Measurements from ENCODE around the gene TNFSF4.
"Not testable (repeated sequence)": the region's sequence is repeated elsewhere in the genome, so short reads cannot be mapped to it uniquely, and the experiment has no call there.

The TNFSF4 gene

DNA sequence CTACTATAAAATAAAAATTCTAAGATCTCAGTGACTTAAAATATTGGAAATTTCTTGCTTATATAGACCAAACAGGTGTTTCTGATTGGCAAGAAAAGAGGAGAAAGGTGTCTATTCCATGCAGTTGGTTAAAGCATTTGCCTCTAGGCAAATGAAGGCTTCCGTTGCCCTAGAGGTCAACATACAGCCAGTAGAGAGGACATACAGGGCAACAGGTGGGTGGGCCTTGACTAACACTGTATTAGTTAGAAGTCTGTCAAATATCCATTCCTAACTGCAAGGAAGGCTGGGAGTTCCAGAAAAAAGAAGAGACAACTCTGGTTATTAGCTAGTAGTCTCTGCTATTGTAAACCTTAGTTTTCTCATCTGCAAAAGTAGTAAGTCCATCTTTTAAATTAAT is 43.0 kb downstream of the TNFSF4 start:
- no peak for DNase-seq (ENCODE audit: low read depth)

DNA sequence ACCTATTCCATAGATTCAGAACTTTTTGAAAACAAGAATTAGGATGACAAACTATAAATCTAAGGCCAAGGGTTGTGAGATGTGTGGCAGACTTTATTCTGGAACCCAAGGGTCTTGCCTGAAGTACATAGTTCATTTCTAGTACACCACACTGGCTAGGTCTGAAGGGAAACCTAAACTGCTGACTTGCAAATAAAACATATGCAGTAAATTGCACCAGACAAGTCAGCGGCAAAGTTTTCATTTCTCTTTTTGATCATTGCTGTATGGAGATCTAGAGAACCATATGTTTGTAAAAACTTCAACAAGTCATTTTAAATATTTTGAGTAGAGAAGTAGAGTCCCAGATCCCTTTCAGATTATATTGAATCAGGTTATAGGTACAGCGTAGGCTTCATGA is 43.9 kb downstream of the TNFSF4 start:
- DNase-seq (ENCODE audit: low read depth), result no peak

DNA sequence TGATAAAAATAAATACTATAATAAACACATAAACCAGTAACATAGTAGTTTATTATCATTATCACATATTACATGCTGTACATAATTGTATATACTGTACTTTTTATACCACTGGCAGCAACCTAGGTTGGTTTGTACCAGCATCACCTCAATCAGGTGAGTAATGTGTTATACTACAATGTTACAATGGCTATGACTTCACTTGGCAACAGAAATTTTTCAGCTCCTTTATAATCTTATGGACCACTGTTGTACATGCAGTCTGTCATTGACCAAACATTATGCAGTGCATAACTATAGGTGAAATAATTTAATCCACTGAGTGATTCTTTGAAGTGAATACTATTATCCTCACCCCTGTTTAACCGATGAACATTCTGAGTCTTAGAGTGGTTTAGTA is 44.5 kb downstream of the TNFSF4 start:
- DNase-seq (ENCODE audit: low read depth), result no peak

DNA sequence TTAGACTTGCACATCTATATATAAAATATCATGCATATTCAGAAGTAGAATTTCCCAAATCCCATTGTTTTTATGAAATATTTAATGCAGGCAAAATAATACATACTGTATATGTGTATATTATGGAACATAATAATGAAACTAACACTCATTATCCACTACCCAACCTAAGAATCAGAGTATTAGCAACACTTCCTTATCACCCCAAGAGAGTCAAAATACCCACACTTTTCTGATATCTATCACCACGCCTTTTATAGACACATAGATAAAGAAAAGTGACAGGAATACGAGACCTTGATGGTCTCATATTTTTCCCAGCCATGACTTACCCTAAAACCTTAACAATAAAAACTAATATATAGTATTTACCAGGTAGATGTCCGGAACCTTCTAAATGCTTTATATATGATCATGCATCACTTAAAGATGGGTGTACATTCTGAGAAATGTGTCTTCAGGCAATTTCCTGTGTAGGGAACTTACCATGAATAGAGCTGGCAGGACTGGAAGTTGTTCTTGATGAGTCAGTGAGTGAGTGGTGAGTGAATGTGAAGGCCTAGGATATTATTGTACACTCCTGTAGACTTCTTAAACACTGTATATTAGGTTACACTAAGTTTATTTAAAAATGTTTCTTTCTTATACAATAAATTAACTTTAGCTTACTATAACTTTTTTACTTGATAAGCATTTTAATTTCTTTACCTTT is 45.5 kb downstream of the TNFSF4 start:
- no peak for DNase-seq (ENCODE audit: low read depth)

DNA sequence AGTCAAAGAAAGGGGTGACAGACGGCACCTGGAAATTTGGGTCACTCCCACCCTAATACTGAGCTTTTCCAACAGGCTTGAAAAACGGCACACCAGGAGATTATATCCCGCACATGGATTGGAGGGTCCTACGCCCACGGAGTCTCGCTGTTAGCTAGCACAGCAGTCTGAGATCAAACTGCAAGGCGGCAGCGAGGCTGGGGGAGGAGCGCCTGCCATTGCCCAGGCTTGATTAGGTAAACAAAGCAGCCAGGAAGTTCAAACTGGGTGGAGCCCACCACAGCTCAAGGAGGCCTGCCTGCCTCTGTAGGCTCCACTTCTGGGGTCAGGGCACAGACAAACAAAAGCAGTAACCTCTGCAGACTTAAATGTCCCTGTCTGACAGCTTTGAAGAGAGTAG is 53.2 kb downstream of the TNFSF4 start:
- not testable (repeated sequence) for DNase-seq (ENCODE audit: low read depth)

DNA sequence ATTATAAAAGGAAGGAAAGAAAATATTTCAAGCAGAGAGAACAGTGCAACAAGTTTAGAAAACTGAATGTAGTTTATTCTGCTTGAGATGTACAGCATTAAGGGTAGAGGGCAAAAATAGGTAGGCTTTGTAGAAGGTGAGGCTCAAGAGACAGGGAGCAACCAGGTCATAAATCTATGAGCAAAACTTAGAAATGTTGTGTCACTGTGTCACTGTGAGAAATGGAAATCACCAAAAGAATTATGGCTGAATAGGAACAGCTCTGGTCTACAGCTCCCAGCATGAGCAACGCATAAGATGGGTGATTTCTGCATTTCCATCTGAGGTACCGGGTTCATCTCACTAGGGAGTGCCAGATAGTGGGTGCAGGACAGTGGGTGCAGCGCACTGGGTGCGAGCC is 53.6 kb downstream of the TNFSF4 start:
- DNase-seq (ENCODE audit: low read depth), result no peak

DNA sequence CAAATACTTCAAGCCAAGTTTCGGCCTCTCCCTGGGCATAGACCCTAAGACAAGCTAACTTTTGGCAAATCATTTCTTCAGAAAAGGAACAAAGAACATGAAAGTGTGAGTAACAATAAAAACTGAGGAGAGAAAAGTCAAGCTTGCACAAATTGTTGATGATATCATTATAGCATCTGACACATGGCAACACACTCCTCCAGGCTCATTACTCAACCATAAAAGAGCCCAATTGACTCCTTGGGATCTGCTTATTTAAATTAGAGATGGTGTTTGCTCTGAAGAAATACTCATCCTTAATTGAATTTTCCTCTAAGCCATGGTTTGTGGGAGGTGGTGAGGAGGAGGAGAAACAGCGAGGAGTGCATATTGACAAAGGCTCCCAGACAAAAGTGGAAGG is 54.5 kb downstream of the TNFSF4 start:
- no peak for DNase-seq (ENCODE audit: low read depth)

DNA sequence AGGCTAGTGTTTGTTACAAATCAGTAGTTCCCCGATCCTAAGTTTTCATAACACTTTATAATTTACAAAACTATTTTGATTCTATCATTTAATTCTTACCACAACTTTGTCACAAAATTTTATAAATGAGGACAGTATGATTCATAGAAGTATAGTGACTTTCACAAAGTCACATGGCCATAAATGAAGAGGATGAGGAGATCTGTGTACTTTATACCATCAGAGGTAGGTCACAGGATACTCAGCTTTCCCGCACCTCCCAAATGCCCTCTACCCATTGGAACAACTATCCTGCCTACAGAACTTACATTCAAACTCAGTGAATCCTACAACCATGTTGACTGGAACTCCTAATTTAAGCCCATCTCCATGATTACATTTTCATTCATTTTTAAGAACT is 56.3 kb downstream of the TNFSF4 start:
- no peak for DNase-seq (ENCODE audit: low read depth)

DNA sequence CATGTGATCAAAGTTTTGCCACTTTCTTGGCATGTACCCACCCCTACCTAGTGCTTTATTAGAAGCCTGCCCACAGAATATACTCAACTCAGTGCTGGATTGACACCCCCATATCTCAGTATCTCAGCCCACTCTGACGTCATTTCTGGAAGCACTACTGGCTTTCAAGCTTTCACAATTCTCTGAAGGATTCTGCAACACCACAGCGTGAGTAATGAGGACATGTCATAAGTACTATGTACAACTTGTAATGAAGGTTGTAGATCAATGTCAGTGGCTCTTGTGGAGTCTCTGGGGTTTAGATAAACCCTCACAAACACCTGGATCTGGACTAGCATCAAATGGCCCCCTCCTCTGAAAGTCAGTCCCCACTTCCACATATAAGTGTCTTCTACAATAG is 57.2 kb downstream of the TNFSF4 start:
- no peak for DNase-seq (ENCODE audit: low read depth)

DNA sequence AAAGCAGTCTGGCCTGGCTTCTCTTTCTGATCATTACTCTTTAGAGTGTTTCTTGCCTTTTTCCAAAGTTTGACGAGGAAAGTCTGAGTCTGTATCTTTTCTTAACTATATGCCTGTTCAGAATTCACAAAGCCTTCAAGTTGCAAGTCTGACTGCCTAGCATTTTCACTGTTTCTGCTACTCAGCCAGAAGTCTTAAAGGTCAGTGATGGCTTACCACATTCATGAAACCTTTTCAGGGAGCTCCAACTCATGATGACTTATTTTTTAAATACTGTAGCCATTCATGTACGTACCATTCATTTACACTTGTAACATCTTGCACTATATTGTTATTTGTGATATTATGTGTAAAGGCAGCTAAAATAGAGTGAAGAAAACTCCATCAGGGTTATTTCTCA is 58.2 kb downstream of the TNFSF4 start:
- no peak for DNase-seq (ENCODE audit: low read depth)

DNA sequence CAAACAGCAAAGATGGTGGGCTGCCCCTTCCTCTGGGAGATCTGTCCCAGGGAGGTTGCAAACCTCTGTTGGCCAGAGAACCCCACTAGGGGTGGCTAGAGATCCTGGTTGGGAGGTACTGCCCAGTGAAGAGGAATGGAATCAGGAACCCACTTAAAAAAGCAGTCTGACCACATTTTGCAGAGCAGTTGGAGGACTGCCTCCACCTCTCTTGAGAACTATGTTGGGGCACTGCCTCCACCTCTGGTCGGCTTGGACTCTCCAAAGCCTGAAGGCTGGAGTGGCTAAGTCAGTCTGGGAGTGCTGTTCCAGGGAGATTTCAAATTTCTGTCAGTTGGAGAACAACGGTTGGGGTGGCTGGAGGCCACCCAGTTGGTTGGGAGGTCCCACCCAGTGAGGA is 58.6 kb downstream of the TNFSF4 start:
- no peak for DNase-seq (ENCODE audit: low read depth)

DNA sequence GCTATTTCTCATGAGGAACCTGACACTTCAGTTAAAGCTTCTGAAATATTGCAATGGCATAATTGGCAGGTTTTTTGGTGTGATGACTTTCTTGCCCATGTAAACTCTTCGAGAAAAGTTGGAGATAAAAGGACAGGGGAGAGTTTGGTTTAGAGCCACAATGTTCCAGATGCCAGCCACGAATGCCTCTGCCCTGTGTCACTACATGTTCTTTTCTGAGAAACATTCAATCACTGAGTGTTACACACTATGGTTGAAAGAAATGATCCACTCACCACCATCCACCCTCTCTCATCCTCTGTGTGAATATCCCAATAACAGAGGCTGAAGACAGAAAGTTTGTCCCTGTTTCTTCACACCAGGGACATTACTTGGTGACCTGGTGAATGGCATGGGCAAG is 66.4 kb downstream of the TNFSF4 start:
- no peak for DNase-seq (ENCODE audit: low read depth)

DNA sequence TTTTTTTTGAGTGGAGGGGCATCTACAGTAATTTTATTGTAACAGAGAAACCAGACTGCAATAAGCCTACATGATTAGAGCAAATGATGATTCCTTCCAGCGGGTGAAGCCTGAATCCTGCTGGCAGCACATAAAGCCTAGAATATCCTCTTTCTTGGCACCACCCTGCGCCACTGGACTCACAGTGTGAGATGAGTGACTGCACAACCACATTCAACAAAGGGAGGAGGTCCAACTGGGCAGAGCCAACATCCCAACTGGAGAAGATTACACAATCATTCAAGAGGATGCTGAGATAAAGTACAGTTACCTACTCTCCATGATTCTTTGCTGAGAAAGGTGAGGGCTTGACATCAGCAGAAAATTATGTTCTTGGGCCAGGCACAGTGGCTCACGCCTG is 67.4 kb downstream of the TNFSF4 start:
- DNase-seq (ENCODE audit: low read depth), result no peak

DNA sequence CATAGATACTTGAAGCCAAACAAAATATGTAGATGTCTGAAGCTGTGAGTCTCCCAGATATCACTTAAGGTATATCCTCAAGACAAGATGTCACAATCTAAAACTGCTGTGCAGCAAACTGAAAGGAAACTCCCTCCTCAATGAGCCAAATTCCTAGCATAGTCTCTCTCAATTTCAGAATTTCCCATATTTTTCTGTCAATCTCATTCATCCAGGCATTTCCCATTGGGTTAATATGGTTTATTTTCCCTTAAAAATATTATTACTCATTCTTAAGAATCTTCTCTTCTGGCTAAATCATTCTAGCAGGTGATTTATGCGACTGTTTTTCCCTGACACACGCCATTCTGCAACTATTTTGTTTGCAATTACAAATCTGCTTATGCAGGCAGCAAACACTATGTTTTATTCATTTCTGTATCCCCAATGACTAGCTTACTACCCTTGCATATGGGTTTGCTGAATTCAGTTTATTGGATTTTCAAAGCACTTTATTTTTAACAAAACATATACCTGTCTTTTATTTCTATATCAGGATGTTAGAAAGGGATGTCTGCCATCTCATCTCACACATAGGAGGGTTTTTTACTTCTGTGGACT is 69.9 kb downstream of the TNFSF4 start:
- no peak for DNase-seq (ENCODE audit: low read depth)

DNA sequence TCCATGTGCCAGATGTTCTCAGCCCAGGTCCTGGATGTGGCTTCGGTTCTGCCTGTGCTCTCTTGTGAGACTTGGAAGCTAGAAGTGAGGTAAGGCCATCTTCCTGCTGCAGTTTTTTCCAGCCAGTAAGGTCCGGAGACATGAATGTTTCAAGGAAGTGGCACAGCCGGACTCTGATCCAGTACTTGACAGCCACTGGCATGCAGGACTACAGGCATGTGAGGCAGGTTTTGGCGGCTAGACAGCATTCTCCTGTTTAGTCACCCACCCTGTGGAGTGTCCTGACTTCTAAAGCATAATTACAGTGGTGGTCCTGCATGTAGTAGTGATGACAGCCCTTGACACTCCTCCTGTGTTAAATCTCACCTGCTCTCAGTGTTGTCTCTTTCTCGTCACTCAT is 72.3 kb downstream of the TNFSF4 start:
- no peak for DNase-seq (ENCODE audit: low read depth)

DNA sequence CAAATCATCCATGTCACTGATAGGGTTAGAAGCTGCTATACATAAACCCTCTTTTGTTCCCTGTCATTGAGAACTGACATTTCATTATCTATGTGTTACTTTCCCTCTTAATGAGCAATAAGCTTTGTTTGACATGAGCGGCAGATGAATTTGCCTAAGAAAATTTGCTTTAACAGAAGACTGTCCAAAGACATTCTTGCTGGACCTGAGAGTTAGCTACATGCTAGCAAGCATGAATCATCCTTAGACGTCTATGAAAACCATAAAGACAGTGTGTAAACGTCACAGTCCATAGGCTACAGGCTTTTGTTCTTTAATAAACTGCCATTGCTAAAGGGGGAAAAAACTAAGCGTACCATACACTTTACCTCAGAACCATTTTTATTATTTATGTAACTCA is 73.1 kb downstream of the TNFSF4 start:
- DNase-seq (ENCODE audit: low read depth), result no peak

All from T follicular helper cell (primary cell).